CD4-positive, alpha-beta T cell treated with Interleukin-4 for 4 hours (primary cell): ENCODE results near the gene APELA.
"Not testable (repeated sequence)": the region's sequence is repeated elsewhere in the genome, so short reads cannot be mapped to it uniquely, and the experiment has no call there.

Source experiments
- DNase-seq: peaks from one replicate; pipeline ENCODE4 v3.0.0-alpha.2; 2020

APELA gene, protein sequence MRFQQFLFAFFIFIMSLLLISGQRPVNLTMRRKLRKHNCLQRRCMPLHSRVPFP

DNA sequence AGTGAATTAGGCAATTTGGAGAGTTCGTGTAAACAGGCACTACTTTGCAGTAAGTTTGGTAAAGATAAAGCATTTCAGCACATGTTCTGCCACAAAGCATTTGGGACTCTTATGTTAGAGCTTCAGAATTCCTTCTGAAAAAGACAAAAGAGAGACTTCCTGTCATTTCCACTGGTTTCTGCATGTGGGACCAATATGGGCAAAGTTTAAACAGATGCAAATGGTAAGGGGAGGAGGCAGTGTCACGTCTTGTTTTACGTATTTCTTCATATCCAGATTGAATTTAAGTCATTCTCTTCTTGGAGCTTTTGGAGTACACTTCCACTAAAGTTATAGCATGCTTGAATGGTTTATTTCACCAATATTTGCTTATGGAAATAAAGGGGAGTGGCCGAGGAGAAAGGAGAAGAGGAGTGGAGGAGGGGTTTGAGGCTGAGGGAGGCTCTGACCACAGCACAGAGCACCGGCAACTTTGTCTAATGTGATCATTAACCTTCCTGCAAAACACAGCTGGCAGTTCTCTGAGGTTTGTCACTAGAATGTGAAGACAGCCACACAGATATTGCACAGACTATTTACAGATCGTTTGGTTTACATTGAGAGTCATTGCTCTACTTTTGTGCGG is at the start of gene APELA:
APELA (plus strand) TSS at position 479 of the 625 bp plus-strand sequence. CDS start 154 bp downstream, outside the sequence.
- DNase-seq: no peak

- DNase-seq: no peak
Observed at GRCh38 chr4:164828955-164829354, 48.0 kb upstream of the APELA start.

GRCh38 chr4:164846566-164846965 is 30.4 kb upstream of the APELA start:
- no peak for DNase-seq

DNA sequence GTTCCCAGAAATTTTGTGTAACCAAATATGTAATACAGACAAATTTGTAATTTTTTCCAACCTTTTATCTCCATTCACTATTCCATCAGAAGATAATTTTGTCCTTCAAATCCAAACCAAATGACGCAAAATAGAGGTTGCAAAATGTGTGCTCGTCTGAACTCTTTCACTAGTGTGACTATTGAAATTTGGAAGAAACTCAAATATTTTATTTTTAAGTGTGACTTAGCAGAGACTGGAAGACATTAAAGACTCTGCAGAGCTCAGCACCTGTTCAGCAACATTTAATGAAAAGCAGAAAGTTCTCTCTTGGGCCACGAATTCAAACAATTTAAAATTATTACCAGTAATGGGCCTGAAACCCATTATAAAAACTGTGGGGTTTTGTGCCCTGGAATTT is 30.0 kb upstream of the APELA start:
- DNase-seq: no peak

DNA sequence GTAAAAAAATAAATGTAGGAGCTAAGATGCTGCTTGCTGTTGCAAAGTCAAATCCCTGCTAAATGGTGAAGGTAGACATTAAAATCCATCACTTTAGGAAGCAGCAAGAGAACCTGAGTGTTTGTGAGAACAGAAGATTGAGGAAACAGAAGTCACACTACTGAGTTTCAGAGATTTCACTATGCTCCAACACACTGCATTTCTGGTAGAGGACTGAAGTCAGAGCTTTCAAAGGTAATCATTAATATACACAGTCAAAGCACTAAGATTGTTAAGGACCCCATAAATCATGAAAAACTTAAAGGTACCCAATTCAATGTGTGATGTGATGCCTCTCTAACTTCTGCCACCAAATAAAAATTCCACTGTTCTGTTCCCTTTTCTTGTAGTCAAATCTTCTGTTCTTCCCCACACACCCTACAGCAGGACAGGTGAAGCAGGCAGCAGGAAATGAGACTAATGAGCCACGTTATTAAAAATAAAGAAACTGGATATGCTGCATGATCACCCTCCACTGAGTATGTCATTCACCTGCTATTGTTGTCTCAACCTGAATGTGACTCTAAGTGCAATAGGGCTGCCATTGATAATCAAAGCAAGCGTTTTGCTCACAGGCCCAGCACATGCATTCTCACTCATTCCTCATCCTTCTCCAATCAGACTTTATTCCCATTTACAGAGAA is 28.9 kb upstream of the APELA start:
- DNase-seq: no peak

GRCh38 chr4:164856396-164856795 is 20.6 kb upstream of the APELA start:
- DNase-seq: no peak

GRCh38 chr4:164866817-164867490 is 10.0 kb upstream of the APELA start:
- DNase-seq: no peak

GRCh38 chr4:164871673-164872072 is 5.3 kb upstream of the APELA start:
- no peak for DNase-seq

- DNase-seq: no peak
Observed at GRCh38 chr4:164872481-164872880, 4.5 kb upstream of the APELA start.

GRCh38 chr4:164874789-164875188 is 2.2 kb upstream of the APELA start:
- DNase-seq: no peak

DNA sequence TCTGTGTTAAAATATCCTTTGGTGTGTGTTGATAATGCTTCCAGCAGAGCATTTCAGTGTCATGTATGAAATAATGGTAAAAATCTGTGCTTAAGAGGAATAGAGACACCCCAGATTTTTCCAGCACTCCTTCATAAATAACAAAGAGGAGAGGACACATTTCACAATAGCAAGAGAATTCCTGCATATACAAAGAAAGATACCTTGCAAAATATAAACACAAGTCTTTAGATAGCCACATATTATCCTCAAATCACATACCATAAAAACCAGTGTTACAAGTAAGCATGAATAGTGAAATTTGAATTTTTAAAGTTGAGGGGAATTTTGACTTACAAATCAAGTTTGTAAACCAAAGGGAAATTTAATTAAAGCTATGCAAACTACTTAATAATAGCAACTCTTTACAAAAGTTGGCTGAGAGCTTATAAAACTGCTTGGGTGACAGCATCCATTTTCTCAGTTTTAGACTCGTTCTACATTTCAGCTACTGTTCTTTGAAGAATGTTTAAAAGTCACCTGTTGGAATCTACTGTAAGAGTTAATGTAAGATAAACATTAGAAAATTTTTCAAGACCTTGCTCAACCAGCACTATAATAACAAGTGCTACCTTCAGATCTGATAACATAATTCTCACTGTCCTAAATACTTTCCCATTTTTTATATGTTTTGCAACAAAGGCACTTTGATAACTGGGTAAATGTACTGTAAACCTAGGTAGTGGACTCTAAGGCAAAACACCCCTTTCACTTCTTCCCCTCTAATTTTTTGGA is 3.7 kb downstream of the APELA start:
- DNase-seq: no peak

DNA sequence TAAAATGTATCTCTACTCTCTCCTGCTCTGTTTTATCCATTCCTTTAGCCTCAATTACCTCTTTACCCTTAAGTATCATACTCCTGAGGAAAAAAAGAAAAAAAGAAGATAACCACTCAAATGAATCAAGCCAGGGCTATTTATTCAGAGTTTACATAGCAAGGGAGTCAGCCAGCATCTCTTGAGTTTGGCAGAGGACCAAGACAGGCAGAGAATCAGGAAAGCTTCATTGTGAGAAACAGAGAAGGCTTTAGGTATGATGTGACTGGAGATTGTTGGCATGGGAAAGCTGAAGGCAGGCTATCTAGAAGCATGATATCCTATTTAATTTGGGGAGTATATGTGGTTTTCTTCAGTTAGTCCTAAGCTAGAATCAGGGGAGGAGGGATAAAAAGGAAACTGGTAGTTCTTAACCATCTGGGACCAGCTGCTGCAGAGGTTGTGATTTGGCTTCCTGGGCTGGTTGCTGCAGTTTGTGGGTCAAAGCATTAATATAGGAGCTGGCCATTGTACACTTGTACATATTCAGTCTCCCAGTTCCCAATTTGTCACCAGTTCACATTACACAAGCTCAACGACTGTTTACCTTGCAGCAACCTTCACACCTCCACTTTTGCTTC is 11.2 kb downstream of the APELA start:
- no peak for DNase-seq

DNA sequence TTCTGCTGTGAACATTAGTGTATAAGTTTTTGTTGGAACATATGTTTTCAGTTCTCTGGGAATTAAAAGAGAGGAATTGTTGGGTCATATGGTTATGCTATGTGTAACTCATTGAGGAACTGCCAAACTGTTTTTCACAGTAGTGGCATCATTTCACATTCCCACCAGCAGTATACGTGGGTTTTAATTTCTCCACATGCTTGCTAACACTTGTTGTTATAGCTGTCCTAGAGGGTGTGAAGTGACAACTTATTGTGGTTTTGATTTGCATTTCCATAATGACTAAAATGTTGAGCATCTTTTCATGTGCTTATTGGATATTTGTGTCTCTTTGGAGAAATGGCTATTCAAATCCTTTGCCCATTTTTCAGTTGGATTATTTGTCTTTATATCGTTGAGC is 13.7 kb downstream of the APELA start:
- DNase-seq: no peak

GRCh38 chr4:164892018-164892417 is 15.0 kb downstream of the APELA start:
- no peak for DNase-seq

DNA sequence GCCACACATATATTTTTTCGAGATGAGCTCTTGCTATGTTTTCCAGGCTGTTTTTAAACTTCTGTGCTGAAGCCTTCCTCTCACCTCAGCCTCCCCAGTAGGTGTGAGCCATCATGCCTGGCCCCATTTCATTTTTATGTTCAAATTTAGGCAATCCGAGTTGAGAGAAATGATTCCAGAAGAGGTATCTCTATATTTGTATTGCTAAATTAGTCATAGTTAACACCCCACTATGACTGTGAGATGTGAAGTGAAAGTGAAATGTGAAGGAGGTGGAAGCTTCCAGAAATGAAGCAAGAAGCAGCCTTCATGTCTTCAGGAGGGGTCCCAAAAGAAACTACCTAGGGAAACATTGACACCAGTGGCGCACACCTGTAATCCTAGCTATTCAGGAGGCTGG is 17.7 kb downstream of the APELA start:
- DNase-seq: no peak

DNA sequence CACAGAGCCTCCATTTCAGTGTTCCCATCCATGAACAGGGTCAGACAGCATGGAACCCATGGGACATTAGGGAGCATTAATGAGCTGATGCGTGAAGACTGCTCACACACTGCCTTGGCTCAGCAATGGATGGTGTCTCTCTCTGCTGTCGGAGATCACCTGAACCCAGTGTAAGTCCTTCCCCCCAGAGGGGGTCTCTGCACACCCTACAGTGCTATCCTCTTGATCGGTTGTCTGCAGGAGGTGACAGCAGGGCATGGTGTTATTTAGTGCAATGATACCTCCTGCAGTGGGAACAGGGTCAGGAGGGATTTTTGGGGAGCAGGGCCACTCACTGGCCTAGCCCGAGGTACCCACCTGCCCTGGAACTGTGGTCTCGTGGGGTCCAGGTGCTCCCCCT is 25.6 kb downstream of the APELA start:
- no peak for DNase-seq

DNA sequence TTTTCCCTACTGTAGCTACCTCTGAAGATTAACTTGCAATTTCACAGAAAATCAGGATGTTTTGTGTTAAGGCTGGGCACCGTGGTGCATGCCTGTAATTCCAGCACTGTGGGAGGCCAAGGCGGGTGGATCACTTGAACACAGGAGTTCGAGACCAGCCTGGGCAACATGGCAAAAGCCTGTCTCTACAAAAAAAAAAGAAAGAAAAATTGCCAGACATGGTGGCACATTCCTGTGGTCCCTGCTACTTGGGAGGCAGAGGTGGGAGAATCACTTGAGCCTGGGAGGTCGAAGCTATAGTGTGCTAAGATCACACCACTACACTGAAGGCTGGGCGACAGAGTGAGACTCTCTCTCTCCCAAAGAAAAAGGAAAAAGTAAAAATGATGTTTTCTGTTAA is 27.4 kb downstream of the APELA start:
- no peak for DNase-seq

- DNase-seq: no peak
Observed at GRCh38 chr4:164904941-164905340, 28.0 kb downstream of the APELA start.

- no peak for DNase-seq
Observed at GRCh38 chr4:164906368-164906767, 29.4 kb downstream of the APELA start.

DNA sequence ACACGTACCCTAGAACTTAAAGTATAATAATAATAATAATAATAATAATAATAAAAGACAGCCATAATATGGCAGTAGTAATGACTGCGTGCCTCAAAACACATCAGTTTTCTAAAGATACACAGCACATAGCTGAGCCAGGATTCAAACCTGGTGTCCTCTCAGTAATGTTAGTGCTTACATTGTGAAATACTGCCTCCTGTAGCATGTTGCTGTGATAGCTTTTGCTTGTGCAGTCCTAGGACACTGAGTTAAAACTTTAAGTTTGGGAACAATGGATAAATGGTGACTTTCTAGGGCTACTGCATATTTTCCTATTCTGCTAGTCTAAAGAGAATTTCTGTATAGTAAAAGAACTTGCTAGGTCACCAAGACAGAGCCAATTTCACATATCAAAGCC is 36.5 kb downstream of the APELA start:
- DNase-seq: not testable (repeated sequence)

DNA sequence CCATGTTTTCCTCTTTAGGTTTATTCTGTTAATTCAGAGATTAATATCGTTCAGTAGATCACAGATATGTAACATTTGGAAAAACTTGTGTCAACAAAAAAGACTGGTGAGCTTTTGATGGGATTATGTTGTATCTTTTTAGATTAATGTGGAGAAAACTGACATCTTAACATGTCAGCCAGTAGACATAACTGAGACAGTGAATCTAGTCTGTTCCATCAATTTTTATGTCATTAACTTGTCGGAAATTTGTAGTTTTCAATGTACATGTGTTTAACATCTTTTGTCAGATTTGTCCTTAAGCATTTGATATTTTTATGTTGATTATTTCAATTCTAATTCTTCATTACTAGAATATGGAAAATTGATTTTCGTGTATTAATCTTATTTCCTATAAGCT is 42.0 kb downstream of the APELA start:
- no peak for DNase-seq

- no peak for DNase-seq
Observed at GRCh38 chr4:164924670-164925238, 47.8 kb downstream of the APELA start.

DNA sequence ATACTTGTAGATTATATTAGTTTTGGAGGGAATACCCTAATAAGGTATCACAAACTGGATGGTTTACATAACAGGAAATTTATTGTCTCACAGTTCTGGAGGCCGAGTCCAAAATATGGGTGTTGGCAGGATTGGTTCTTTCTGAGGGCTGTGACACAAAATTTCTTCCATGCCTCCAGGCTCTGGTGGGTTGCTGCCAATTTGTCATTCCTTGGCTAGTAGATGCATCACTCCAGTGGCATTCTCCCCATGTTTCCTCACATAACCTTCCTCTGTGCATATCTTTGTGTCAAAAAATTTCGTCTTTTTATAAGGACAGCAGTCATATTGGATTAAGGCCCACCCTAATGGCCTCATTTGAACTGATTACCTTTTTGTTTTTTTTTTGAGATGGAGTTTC is 49.3 kb downstream of the APELA start:
- no peak for DNase-seq
